PC-3 (cell line): ENCODE data around the gene GPR176. TPM values are rescaled to one million over a fixed set of nuclear protein-coding genes. Genes with fewer than 3 reads are reported as not detected.

ENCODE experiments used
- ATAC-seq: fragments of 200-7000 bp; cut with Tn5 transposase; 2 replicates; pipeline ENCODE4 v1.9.1; 2020; ENCODE audit warnings: mild to moderate bottlenecking, moderate library complexity
- BruUV-seq: library from RNA; stranded (reverse); fragments of 400-500 nt; replicated peaks from 2 replicates; lab custom pipeline; 2021; lab: Mats Ljungman, UMichigan
- CTCF ChIA-PET: fragments of 300-600 bp; sonication (Branson Sonifier 250); formaldehyde crosslinking; loops from one replicate; lab custom pipeline; 2022; ENCODE audit warnings: antibody characterized with exemption; lab: Charles Lee
- POLR2A ChIA-PET: fragments of 300-600 bp; sonication (Branson Sonifier 250); formaldehyde crosslinking; loops from one replicate; lab custom pipeline; 2022; ENCODE audit warnings: antibody characterized with exemption; ENCODE audit not compliant: unreplicated experiment; lab: Charles Lee
- DNase-seq: peaks from one replicate; pipeline ENCODE4 v3.0.0-alpha.2; 2015
- H2AFZ ChIP-seq: fragments of 300-600 bp; sonication (generic); 2 replicates; pipeline ENCODE4 v1.6.0; 2016; ENCODE audit warnings: antibody characterized with exemption, low read length
- H3F3A ChIP-seq: fragments of 300-600 bp; sonication (generic); one replicate; pipeline ENCODE4 v1.6.0; 2017; ENCODE audit warnings: antibody characterized with exemption, low read length, control low read depth, mild to moderate bottlenecking; ENCODE audit not compliant: unreplicated experiment
- H3K27ac ChIP-seq: fragments of 300-600 bp; sonication (generic); 2 replicates; pipeline ENCODE4 v1.5.1; 2016; ENCODE audit warnings: mild to moderate bottlenecking, low read length
- H3K27me3 ChIP-seq: fragments of 300-600 bp; sonication (generic); 2 replicates; pipeline ENCODE4 v1.6.1; 2016; ENCODE audit warnings: low read length, mixed read lengths
- H3K36me3 ChIP-seq: fragments of 300-600 bp; sonication (generic); 2 replicates; pipeline ENCODE4 v1.6.1; 2016; ENCODE audit warnings: low read depth, mixed run types, low read length, mixed read lengths
- H3K4me1 ChIP-seq: fragments of 300-600 bp; sonication (generic); 2 replicates; pipeline ENCODE4 v1.5.1; 2016; ENCODE audit warnings: low read length; ENCODE audit not compliant: insufficient read depth
- H3K4me2 ChIP-seq: fragments of 300-600 bp; sonication (generic); 2 replicates; pipeline ENCODE4 v1.6.0; 2016; ENCODE audit warnings: low read length
- H3K4me3 ChIP-seq: fragments of 300-600 bp; sonication (generic); 2 replicates; pipeline ENCODE4 v1.5.1; 2016; ENCODE audit warnings: mild to moderate bottlenecking, low read length, mixed read lengths
- H3K79me2 ChIP-seq: fragments of 300-600 bp; sonication (generic); 2 replicates; pipeline ENCODE4 v1.6.1; 2017; ENCODE audit warnings: low read length, mixed read lengths
- H3K9ac ChIP-seq: fragments of 300-600 bp; sonication (generic); 2 replicates; pipeline ENCODE4 v1.6.0; 2016; ENCODE audit warnings: mild to moderate bottlenecking, low read length
- H3K9me2 ChIP-seq: fragments of 300-600 bp; sonication (generic); replicated peaks from 2 replicates; pipeline ENCODE4 v1.6.1; 2016; ENCODE audit warnings: mixed run types, low read length, mixed read lengths
- H3K9me3 ChIP-seq: fragments of 300-600 bp; sonication (generic); 2 replicates; pipeline ENCODE4 v1.6.1; 2016; ENCODE audit warnings: low read length, mixed read lengths
- H4K20me1 ChIP-seq: fragments of 300-600 bp; sonication (generic); 2 replicates; pipeline ENCODE4 v1.6.1; 2016; ENCODE audit warnings: low read length, mixed read lengths
- CTCF ChIP-seq: fragments of 300-600 bp; sonication (generic); conservative IDR thresholded peaks from 2 replicates; pipeline ENCODE4 v1.5.1; 2017; ENCODE audit warnings: antibody characterized with exemption, low read depth, mild to moderate bottlenecking, low read length
- EZH2 ChIP-seq: fragments of 300-600 bp; sonication (generic); IDR thresholded peaks from one replicate; pipeline ENCODE4 v1.6.1; 2017; ENCODE audit warnings: antibody characterized with exemption, mild to moderate bottlenecking, low read length; ENCODE audit not compliant: unreplicated experiment
- EZH2phosphoT487 ChIP-seq: fragments of 300-600 bp; sonication (generic); IDR thresholded peaks from 2 replicates; pipeline ENCODE4 v1.6.1; 2018; ENCODE audit warnings: mild to moderate bottlenecking, antibody characterized with exemption, low read length, borderline replicate concordance
- intact Hi-C: fragments of 100-400 bp; cut with micrococcal nuclease; formaldehyde crosslinking; loops from 2 replicates; pipeline ENCODE4 v1.9.0; 2023
- total RNA-seq: library from RNA; depleted of rRNA; stranded (reverse); fragments of >200 nt; gene quantifications from 2 replicates; pipeline ENCODE4 v1.2.3, GENCODE V29; 2014

Gene GPR176
- total RNA-seq, 1 experiment from 2014 or later = 27.8 TPM

GRCh38 chr15:39826975-39827374 lies 93.1 kb downstream of the GPR176 start:
- no peak for DNase-seq
- Histone ChIP-seq H3K4me1 (peaks cover 16% of the 10 kb centered on the region), H3K27me3 (no peaks in the 10 kb centered on the region), H3F3A (no peaks in the 10 kb centered on the region), H3K9me3 (no peaks in the 10 kb centered on the region), H3K36me3 (no peaks in the 10 kb centered on the region), H3K9ac (no peak overlapping the region), H3K4me3 (no peak overlapping the region), H2AFZ (no peak overlapping the region), H3K4me2 (no peak overlapping the region), H4K20me1 (no peaks in the 10 kb centered on the region), H3K27ac (no peak overlapping the region), H3K79me2 (peaks cover 1% of the 10 kb centered on the region; the same call in 1 of the 2 replicates), H3K9me2 (no peaks in the 10 kb centered on the region)
- intact Hi-C loops = no loop called here
- no peak for ATAC-seq
- CTCF ChIA-PET = no interaction called here
- TF ChIP-seq EZH2 (no peak), EZH2phosphoT487 (no peak), CTCF (no peak)
- POLR2A ChIA-PET = no interaction called here
- no TSS peak for BruUV-seq

DNA sequence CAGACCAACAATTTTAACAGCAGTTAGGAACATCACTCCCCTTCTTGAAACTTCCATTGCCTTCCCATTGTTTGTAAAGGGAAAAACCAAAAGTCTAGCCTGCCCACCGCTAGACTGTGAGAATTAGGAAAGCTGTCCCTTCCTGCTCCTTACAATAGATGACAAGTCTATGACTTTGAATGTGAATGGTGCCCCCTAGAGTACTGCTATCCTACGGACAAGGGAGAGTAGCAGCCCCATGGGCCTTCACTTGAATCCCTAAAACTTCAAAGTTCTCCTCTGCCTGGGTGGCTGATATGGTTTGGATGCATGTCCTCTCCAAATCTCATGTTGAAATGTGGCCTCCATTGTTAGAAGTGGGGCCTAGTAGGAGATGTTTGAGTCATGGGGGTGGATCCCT lies 96.4 kb downstream of the GPR176 start:
- Histone ChIP-seq H3K36me3 (no peaks in the 10 kb centered on the region), H3K27ac (no peak overlapping the region), H3K79me2 (no peaks in the 10 kb centered on the region), H3K9ac (no peak overlapping the region), H3K4me2 (no peak overlapping the region), H3K27me3 (no peaks in the 10 kb centered on the region), H3K9me2 (no peaks in the 10 kb centered on the region), H3K4me3 (no peak overlapping the region), H2AFZ (no peak overlapping the region), H3F3A (no peaks in the 10 kb centered on the region), H3K4me1 (peaks cover 8% of the 10 kb centered on the region), H3K9me3 (no peaks in the 10 kb centered on the region), H4K20me1 (no peaks in the 10 kb centered on the region)
- ATAC-seq = no peak
- intact Hi-C loops = no loop called here
- ChIA-PET POLR2A (no interaction called here), CTCF (no interaction called here)
- TF ChIP-seq EZH2phosphoT487 (no peak), CTCF (no peak), EZH2 (no peak)
- DNase-seq = no peak
- no TSS peak for BruUV-seq

- BruUV-seq = no TSS peak
- ATAC-seq (no peak), DNase-seq (no peak)
- ChIA-PET CTCF (interaction anchor here (0.5 kb wide), 1 partner anchor 1015 kb away, joined by 3 read pairs; no protein-coding TSS in a partner anchor), POLR2A (no interaction called here)
- H3K9me3 ChIP-seq = no peaks in the 10 kb centered on the region
- no peaks in the 10 kb centered on the region for H3K4me1 ChIP-seq
- no peak overlapping the region for H3K4me2 ChIP-seq
- no peaks in the 10 kb centered on the region for H3K79me2 ChIP-seq
- no peaks in the 10 kb centered on the region for H4K20me1 ChIP-seq
- no peaks in the 10 kb centered on the region for H3K36me3 ChIP-seq
- H3K4me3 ChIP-seq = no peak overlapping the region
- TF ChIP-seq CTCF (no peak), EZH2phosphoT487 (no peak), EZH2 (no peak)
- no peaks in the 10 kb centered on the region for H3K27me3 ChIP-seq
- H3K27ac ChIP-seq = no peak overlapping the region
- H3K9ac ChIP-seq = no peak overlapping the region
- H2AFZ ChIP-seq = no peak overlapping the region
- no peaks in the 10 kb centered on the region for H3F3A ChIP-seq
- no peaks in the 10 kb centered on the region for H3K9me2 ChIP-seq
- intact Hi-C loops = no loop called here
Observed at GRCh38 chr15:39820050-39820602, 99.9 kb downstream of the GPR176 start.
